HEK293T (cell line): ENCODE results near the gene ITPK1.

Experiments used
- BHLHE40 ChIP-seq: fragments of 450-650 bp; IDR thresholded peaks from 2 replicates; pipeline ENCODE4 v1.6.1; 2016; ENCODE audit warnings: mild to moderate bottlenecking, moderate library complexity, borderline replicate concordance
- ELF4 ChIP-seq: fragments of 450-650 bp; IDR thresholded peaks from 2 replicates; pipeline ENCODE4 v1.6.1; 2017; ENCODE audit warnings: antibody characterized with exemption
- FOXK2 ChIP-seq: fragments of 450-650 bp; IDR thresholded peaks from 2 replicates; pipeline ENCODE4 v1.6.1; 2016; ENCODE audit warnings: mild to moderate bottlenecking
- FOXM1 ChIP-seq: fragments of 450-650 bp; IDR thresholded peaks from 2 replicates; pipeline ENCODE4 v1.6.1; 2017; ENCODE audit warnings: mild to moderate bottlenecking, borderline replicate concordance
- HDGF ChIP-seq: fragments of 450-650 bp; IDR thresholded peaks from 2 replicates; pipeline ENCODE4 v1.6.1; 2017; ENCODE audit warnings: antibody characterized with exemption, borderline replicate concordance
- LEF1 ChIP-seq: fragments of 450-650 bp; IDR thresholded peaks from 2 replicates; pipeline ENCODE4 v1.6.1; 2017; ENCODE audit warnings: mild to moderate bottlenecking, borderline replicate concordance
- NFRKB ChIP-seq: fragments of 450-650 bp; IDR thresholded peaks from 2 replicates; pipeline ENCODE4 v1.6.1; 2016; ENCODE audit warnings: mild to moderate bottlenecking, moderate library complexity
- TARDBP ChIP-seq: fragments of 450-650 bp; IDR thresholded peaks from 2 replicates; pipeline ENCODE4 v1.6.1; 2016
- ZNF384 ChIP-seq: fragments of 450-650 bp; IDR thresholded peaks from 2 replicates; pipeline ENCODE4 v1.6.1; 2016

DNA sequence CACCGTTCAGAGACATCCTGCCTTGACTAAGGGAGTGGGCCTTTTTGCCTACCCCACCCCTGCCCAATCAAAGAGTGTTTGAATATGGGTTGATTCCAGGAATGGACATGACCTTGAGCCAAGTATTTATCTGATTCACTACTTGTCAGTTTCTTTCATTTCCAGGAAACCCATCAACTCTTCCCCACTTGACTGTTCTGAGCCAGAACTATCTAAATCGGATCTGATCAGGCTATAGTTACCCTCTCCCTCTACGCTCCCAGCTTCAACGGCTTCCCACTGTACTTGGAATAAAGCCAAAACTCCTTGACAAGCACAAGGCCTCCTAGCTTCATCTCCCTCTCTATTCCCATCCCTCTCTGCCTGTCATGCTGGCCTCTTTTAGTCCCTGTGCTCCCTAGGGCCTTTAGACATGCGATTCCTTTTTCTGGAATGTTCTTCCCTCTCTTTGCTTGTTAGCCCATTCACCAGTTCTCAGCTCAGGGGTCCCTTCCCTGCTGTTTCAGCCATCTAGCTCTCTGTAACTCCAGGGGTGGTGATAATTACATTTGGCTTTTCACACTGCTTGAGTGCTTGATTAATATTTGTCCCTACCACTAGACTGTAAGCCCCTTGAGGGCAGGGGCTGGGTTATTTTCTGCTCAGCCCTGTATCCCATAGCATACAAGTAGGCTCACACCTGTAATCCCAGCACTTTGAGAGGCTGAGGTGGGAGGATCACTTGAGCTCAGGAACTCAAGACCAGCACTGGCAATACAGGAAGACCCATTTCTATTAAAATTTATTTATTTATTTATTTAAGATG, 5.5 kb upstream of the ITPK1 start:
- TF ChIP-seq NFRKB (no peak), FOXK2 (no peak), TARDBP (no peak), LEF1 (no peak), HDGF (no peak), ZNF384 (no peak), FOXM1 (no peak), ELF4 (no peak), BHLHE40 (no peak)
